CD14-positive monocyte (primary cell): ENCODE results near the gene ZNF32. TPM values are rescaled to one million over a fixed set of nuclear protein-coding genes. Genes with fewer than 3 reads are reported as not detected.

Source experiments
- DNase-seq, 3 donors: peaks; one replicate each; pipeline ENCODE4 v3.0.0-alpha.2; 2011 to 2022
- H2AFZ ChIP-seq: 2 replicates; pipeline ENCODE4 v1.6.0; 2012; ENCODE audit warnings: mild to moderate bottlenecking, low read depth, low read length, inconsistent platforms; ENCODE audit not compliant: insufficient read depth, poor library complexity, severe bottlenecking
- H3K27ac ChIP-seq, 2 donors: 1 replicate in 1 of 2; 2 replicates in 1 of 2; pipeline ENCODE4 v1.5.1; 2012 to 2013; ENCODE audit warnings: low read length in 2 of 2, control low read depth in 1 of 2, inconsistent platforms in 1 of 2, low read depth in 1 of 2, mild to moderate bottlenecking in 1 of 2
- H3K27me3 ChIP-seq, 2 donors: one replicate each; pipeline versions ENCODE4 v1.6.0 to v1.6.1; 2011 to 2013; ENCODE audit warnings: low read length in 2 of 2; ENCODE audit not compliant: control insufficient read depth in 2 of 2, insufficient read depth in 2 of 2
- H3K36me3 ChIP-seq, 2 donors: replicated peaks in 1 of 2; 1 replicate in 1 of 2; 2 replicates in 1 of 2; pipeline versions ENCODE4 v1.5.1 to v1.6.1; 2012 to 2013; ENCODE audit warnings: low read length in 2 of 2, control low read depth in 1 of 2, inconsistent platforms in 1 of 2, mild to moderate bottlenecking in 1 of 2; ENCODE audit not compliant: insufficient read depth in 2 of 2, control insufficient read depth in 1 of 2
- H3K4me1 ChIP-seq, 2 donors: 1 replicate in 1 of 2; 2 replicates in 1 of 2; pipeline versions ENCODE4 v1.5.1 to v1.6.1; 2012 to 2013; ENCODE audit warnings: low read length in 2 of 2, control low read depth in 1 of 2, inconsistent platforms in 1 of 2, mild to moderate bottlenecking in 1 of 2, moderate library complexity in 1 of 2; ENCODE audit not compliant: insufficient read depth in 2 of 2, control insufficient read depth in 1 of 2
- H3K4me2 ChIP-seq: replicated peaks from 2 replicates; pipeline ENCODE3; 2012; ENCODE audit warnings: low read length, moderate library complexity, mild to moderate bottlenecking; ENCODE audit not compliant: poor library complexity, severe bottlenecking; ENCODE audit errors: extremely low read depth
- H3K4me3 ChIP-seq, 3 experiments: fragments of 200-600 bp in 1 of 3; sonication (generic) in 1 of 3; replicated peaks in 1 of 3; 1 replicate in 2 of 3; 2 replicates in 1 of 3; pipeline ENCODE4 v1.5.1; 2011 to 2013; ENCODE audit warnings: low read length in 3 of 3, mild to moderate bottlenecking in 3 of 3, control low read depth in 2 of 3, low read depth in 2 of 3, inconsistent platforms in 1 of 3, moderate library complexity in 1 of 3
- H3K79me2 ChIP-seq: 2 replicates; pipeline ENCODE4 v1.6.0; 2012; ENCODE audit warnings: mild to moderate bottlenecking, control low read depth, inconsistent platforms, low read length, moderate library complexity; ENCODE audit not compliant: insufficient read depth
- H3K9ac ChIP-seq: 2 replicates; pipeline ENCODE4 v1.6.0; 2017; ENCODE audit warnings: low read length, mild to moderate bottlenecking; ENCODE audit not compliant: insufficient read depth, poor library complexity, severe bottlenecking
- H3K9me3 ChIP-seq, 2 donors: replicated peaks in 1 of 2; 1 replicate in 1 of 2; 2 replicates in 1 of 2; pipeline versions ENCODE4 v1.5.1 to v1.6.1; 2012 to 2013; ENCODE audit warnings: low read length in 2 of 2, control low read depth in 1 of 2; ENCODE audit not compliant: control insufficient read depth in 1 of 2, insufficient read depth in 1 of 2
- H4K20me1 ChIP-seq: 2 replicates; pipeline ENCODE4 v1.6.0; 2012; ENCODE audit warnings: mild to moderate bottlenecking, low read length, control low read depth, moderate library complexity; ENCODE audit not compliant: insufficient read depth
- H3K27ac Mint-ChIP-seq, 7 donors: one replicate each; pipeline ENCODE4 v1.8.0; 2020; ENCODE audit warnings: mild to moderate bottlenecking in 7 of 7, mixed read lengths in 7 of 7, moderate library complexity in 6 of 7, inconsistent platforms in 2 of 7
- H3K27me3 Mint-ChIP-seq, 3 donors: one replicate each; pipeline ENCODE4 v1.8.0; 2021 to 2022; ENCODE audit warnings: low read depth in 3 of 3, mild to moderate bottlenecking in 3 of 3, mixed read lengths in 3 of 3, moderate library complexity in 3 of 3, inconsistent platforms in 1 of 3
- H3K36me3 Mint-ChIP-seq, 2 donors: one replicate each; pipeline ENCODE4 v1.8.0; 2020; ENCODE audit warnings: mixed read lengths in 2 of 2, inconsistent platforms in 1 of 2, mild to moderate bottlenecking in 1 of 2
- H3K4me1 Mint-ChIP-seq: one replicate; pipeline ENCODE4 v1.8.0; 2020; ENCODE audit warnings: mild to moderate bottlenecking, mixed read lengths
- H3K4me3 Mint-ChIP-seq, 2 donors: one replicate each; pipeline ENCODE4 v1.8.0; 2020; ENCODE audit warnings: mild to moderate bottlenecking in 2 of 2, mixed read lengths in 2 of 2, moderate library complexity in 1 of 2
- H3K9me3 Mint-ChIP-seq, 7 donors: one replicate each; pipeline ENCODE4 v1.8.0; 2020 to 2022; ENCODE audit warnings: mixed read lengths in 7 of 7, mild to moderate bottlenecking in 6 of 7, moderate library complexity in 6 of 7, inconsistent platforms in 2 of 7
- WGBS: methylation state at CpG from one replicate; pipeline ENCODE4 v1.1.5; 2013; ENCODE audit warnings: missing lambda C conversion rate; ENCODE audit not compliant: insufficient coverage; 5-methylcytosine and 5-hydroxymethylcytosine counted together
- intact Hi-C, 2 donors: fragments of 100-400 bp; cut with micrococcal nuclease; formaldehyde crosslinking; loops; one replicate each; pipeline versions ENCODE4 v1.15.0 to v1.15.1; 2023
- polyA plus RNA-seq, 3 donors: library from polyadenylated mRNA; depleted of rRNA in 1 of 3; unstranded in 2 of 3; stranded (reverse) in 1 of 3; fragments of 300-500 nt in 2 of 3; fragments of >200 nt in 1 of 3; fragmentation: Illumina TruSeq in 2 of 3; gene quantifications; 1 replicate in 2 of 3; 2 replicates in 1 of 3; pipeline ENCODE4 v1.2.3, GENCODE V29; 2012 to 2021
- TF ChIP-seq, protein P1 (sequence below): fragments of 200-600 bp; IDR thresholded peaks from one replicate; pipeline ENCODE4 v1.8.0; 2022; ENCODE audit warnings: antibody characterized with exemption, mild to moderate bottlenecking

Gene ZNF32
- polyA plus RNA-seq, 3 donors = 16.7 to 33.6 (median 33.0) TPM

DNA sequence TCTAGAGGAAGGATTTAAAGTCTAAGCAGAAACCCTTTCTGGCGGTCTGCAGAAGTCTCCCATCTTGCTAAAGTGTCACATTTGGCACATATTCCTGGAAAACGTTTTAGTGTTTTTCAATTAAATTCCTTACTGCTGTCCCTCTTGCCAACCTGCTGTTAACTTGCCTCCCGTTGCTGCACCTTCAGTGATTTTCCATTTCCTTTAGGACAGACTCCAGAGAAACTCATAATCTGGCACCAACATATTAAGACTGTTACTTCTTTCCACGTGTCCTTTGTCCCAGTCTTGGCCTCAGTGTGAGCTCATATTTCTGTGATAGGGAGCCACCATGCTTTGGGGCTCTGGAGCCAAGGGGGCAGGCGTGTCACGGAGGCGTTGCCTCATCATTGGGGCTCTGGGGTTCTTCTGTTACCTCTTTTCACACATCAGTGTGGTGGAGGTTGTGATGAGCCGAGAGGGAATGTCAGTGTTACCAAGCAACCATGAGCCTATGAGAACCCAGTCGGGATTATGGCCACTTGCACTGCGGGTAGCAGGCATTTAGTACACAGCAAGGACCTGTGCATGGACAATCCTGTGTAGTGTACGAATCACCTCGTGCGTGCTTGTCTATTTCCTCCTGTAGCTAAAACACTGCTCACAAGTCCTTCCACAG lies 26.0 kb upstream of the ZNF32 start:
- no peaks in the 10 kb centered on the region for H3K36me3 ChIP-seq
- H3K27ac Mint-ChIP-seq = no peak overlapping the region
- no peaks in the 10 kb centered on the region for H3K4me1 Mint-ChIP-seq

DNA sequence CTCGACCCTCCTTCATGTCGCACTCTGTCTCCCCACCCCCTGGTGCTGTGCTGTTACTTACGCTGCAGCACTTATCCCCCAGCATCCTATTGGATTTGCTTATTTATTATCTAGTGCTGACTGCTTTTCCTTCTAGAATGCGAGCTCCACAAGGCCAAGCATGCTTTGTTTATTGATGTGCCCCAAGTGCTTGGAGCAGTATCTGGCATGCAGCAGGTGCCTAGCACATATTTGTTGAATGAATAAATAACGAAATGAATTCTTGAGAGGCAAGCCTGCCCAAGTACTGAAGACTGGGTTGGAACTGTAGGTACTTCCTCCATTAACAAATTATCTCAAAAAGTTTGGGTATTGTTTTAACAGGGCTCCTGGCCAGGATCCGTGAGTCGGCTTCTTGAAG lies 24.8 kb upstream of the ZNF32 start:
- Mint-ChIP-seq H3K4me3 (no peak overlapping the region), H3K4me1 (no peaks in the 10 kb centered on the region), H3K36me3 (no peaks in the 10 kb centered on the region), H3K27ac (no peak overlapping the region), H3K27me3 (peaks cover 7 to 20% (median 11%) of the 10 kb centered on the region in 3 donors), H3K9me3 (peaks cover 0 to 1% (median 0%) of the 10 kb centered on the region in 7 donors)
- TF ChIP-seq, protein P1, sequence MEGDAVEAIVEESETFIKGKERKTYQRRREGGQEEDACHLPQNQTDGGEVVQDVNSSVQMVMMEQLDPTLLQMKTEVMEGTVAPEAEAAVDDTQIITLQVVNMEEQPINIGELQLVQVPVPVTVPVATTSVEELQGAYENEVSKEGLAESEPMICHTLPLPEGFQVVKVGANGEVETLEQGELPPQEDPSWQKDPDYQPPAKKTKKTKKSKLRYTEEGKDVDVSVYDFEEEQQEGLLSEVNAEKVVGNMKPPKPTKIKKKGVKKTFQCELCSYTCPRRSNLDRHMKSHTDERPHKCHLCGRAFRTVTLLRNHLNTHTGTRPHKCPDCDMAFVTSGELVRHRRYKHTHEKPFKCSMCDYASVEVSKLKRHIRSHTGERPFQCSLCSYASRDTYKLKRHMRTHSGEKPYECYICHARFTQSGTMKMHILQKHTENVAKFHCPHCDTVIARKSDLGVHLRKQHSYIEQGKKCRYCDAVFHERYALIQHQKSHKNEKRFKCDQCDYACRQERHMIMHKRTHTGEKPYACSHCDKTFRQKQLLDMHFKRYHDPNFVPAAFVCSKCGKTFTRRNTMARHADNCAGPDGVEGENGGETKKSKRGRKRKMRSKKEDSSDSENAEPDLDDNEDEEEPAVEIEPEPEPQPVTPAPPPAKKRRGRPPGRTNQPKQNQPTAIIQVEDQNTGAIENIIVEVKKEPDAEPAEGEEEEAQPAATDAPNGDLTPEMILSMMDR = no peak
- H3K4me1 ChIP-seq = no peaks in the 10 kb centered on the region
- H2AFZ ChIP-seq = no peak overlapping the region
- intact Hi-C loops = loop anchor here (2.0 to 5.0 kb wide), 3 partner anchors 639 to 1183 kb away; partner anchors contain the start of gene CXCL12 (in 2 of the 2)
- H3K36me3 ChIP-seq = no peaks in the 10 kb centered on the region
- H3K9me3 ChIP-seq = no peaks in the 10 kb centered on the region
- H3K27ac ChIP-seq = no peak overlapping the region
- H3K27me3 ChIP-seq = peaks cover 0 to 7% of the 10 kb centered on the region in 2 donors
- no peak for DNase-seq
- H4K20me1 ChIP-seq = no peaks in the 10 kb centered on the region
- no peak overlapping the region for H3K4me3 ChIP-seq
- H3K9ac ChIP-seq = no peak overlapping the region
- H3K4me2 ChIP-seq = no peak overlapping the region
- H3K79me2 ChIP-seq = no peaks in the 10 kb centered on the region
- 74% methylated on average over 3 of the region's 7 CpGs for WGBS

More for the DNA sequence above, 26.0 kb upstream of the ZNF32 start:
- Mint-ChIP-seq H3K36me3 (no peaks in the 10 kb centered on the region), H3K27me3 (peaks cover 7 to 12% (median 9%) of the 10 kb centered on the region in 3 donors), H3K9me3 (peaks cover 0 to 1% (median 0%) of the 10 kb centered on the region in 7 donors), H3K4me3 (no peak overlapping the region)
- H3K4me1 ChIP-seq = no peaks in the 10 kb centered on the region
- no peaks in the 10 kb centered on the region for H3K9me3 ChIP-seq
- no peaks in the 10 kb centered on the region for H3K79me2 ChIP-seq
- intact Hi-C loops = loop anchor here (5.0 kb wide), 3 partner anchors 638 to 1183 kb away; partner anchors contain the start of gene CXCL12 (in 2 of the 2)
- H3K27ac ChIP-seq = no peak overlapping the region
- H3K9ac ChIP-seq = no peak overlapping the region
- H3K4me3 ChIP-seq = no peak overlapping the region
- H4K20me1 ChIP-seq = no peaks in the 10 kb centered on the region
- no peak for DNase-seq
- WGBS = 93% methylated on average over 11 of the region's 13 CpGs
- TF ChIP-seq, protein P1 = no peak
- no peak overlapping the region for H3K4me2 ChIP-seq
- H3K27me3 ChIP-seq = peaks cover 0 to 7% of the 10 kb centered on the region in 2 donors
- no peak overlapping the region for H2AFZ ChIP-seq
